Activated T-cell treated with anti-CD3 and anti-CD28 coated beads, Interleukin-2, amount 50 U/mL, for 48 hours (primary cell): ENCODE results near the gene LAMA1.
"Not testable (repeated sequence)": the region's sequence is repeated elsewhere in the genome, so short reads cannot be mapped to it uniquely, and the experiment has no call there.

Experiments used
- DNase-seq, 2 experiments: peaks; one replicate each; pipeline ENCODE4 v3.0.0-alpha.2; 2020

LAMA1 gene

DNA sequence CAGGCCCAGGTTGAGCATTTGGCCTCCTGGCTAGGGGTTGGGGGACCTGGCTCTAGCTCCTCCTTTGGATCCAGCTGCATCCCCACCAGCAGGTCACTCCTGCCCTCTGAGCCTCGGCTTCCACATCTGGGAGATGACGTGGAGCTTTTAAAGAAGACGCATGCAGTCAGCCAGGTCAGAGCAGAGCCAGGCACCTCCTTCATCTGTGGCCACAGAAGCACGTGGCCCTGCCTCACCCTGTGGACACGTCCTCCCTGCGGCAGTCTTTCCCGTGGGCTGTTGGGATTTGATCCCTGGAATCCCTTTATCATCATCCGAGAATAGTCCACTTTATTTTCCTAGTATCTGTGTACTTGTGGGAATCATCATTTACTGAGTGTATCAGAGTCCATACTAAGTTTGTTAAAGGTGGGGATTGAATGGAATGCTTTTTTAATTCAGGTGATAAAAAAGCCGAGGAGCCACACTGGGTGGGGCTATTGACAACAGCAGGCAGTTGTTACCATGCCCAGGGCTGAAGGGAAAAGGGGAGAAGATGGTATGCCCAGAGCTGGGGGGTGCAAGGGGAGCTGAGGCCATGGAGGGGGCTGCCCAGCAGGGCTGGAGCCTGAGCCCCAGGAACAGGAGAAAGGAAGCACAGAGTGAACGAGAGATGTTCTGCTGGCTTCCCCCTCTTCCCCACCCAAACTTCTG, 170.1 kb downstream of the LAMA1 start:
- no peak for DNase-seq

- no peak for DNase-seq
Measured at GRCh38 chr18:6943143-6943542, 174.5 kb downstream of the LAMA1 start.

GRCh38 chr18:6942742-6943141, 174.9 kb downstream of the LAMA1 start:
- DNase-seq: no peak

DNA sequence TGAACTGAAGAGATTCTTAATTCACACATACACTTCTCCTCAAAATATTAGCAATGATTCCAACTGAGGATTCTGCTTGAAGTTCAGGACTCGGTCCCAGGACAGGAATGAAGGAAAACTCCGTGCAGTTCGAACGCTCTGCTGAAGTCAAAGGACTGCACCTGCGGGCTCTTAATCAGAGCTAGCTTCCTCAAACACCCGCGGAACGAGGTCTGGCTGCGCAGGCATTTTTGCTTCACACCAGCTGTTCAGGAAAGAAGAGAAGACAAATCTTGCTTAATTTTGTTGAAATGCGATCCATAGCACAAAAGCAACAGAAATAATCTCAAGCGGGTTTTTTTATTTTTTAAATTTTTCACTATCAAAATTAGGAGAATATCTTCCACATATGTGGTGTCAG, 175.6 kb downstream of the LAMA1 start:
- DNase-seq: no peak

DNA sequence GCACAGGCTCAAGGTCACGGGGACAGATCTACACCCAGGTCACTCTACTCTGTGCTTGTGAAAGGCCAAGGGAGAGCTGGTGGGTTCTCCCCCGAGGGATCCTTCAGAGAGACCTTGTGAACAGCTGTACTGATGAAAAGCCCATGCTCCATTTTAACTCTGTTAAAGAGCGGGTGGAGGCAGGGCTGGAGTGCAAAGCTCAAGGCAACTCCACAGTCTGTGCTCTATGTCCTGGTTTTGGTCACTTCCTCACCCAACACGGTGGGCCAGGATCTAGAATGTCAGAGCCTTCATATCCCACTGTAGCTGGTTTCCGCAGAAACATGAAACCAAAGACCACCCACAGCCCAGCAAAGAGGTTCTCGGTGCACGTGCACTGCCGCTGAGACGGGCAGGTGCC, 177.1 kb downstream of the LAMA1 start:
- DNase-seq: no peak

GRCh38 chr18:6939972-6940371, 177.6 kb downstream of the LAMA1 start:
- no peak for DNase-seq

- not testable (repeated sequence) for DNase-seq
Measured at GRCh38 chr18:6938403-6938802, 179.2 kb downstream of the LAMA1 start.

- no peak for DNase-seq
Measured at GRCh38 chr18:6938003-6938402, 179.6 kb downstream of the LAMA1 start.

GRCh38 chr18:6934859-6935258, 182.7 kb downstream of the LAMA1 start:
- DNase-seq: no peak

DNA sequence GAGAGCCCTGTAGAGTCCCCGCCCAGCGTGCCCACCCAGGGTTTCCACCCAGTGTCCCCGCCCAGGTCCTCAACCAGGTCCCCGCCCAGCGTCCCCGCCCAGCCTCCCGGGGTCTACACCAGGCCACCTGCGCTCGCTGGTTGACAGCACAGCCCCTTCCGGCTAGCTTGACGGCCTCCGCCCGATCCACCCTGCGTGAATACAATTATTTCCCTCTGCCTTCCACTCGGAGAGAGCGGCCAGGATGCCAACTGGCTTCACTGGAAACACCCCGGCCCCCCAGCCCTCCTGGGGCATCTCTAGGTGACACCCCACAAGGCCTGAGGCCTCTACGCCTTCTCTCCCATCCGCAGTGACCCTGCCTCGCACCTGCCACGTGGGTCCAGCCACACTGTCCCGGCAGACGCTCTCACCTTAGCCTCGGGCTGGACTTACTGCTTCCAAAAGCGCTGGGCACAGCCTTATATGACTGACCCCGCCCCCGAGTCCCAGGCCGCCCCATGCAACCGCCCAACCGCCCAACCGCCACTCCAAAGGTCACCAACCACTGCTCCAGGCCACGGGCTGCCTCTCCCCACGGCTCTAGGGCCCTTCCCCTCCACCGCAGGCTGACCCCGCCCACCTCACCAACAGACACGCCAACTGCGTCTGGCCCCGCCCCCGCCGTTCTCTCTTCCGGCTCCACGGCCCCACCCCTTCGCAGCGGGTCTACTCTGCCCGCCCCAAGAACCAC, 188.1 kb downstream of the LAMA1 start:
- DNase-seq: no peak

- DNase-seq: no peak
Measured at GRCh38 chr18:6928359-6928758, 189.2 kb downstream of the LAMA1 start.

GRCh38 chr18:6927153-6927552, 190.4 kb downstream of the LAMA1 start:
- no peak for DNase-seq

DNA sequence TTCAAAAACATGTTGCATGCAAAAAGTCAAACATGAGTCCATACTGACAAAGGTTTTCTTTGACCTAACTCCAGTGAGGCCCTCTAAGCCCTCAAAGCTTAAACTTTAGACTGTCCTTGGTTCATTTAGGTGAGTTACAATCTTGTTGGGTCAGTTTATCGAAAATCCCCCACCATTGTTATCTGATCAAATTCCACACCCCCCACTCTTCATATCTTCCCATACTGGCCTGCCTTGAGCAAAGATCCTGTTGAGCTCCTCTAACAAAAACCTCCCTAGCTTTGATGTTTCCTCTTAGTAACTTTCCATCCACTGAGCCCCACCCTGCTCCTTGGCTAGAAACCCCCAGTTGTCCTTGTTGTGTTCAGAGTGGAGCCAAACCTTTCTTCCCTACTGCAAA, 194.4 kb downstream of the LAMA1 start:
- DNase-seq: no peak

GRCh38 chr18:6921571-6921970, 196.0 kb downstream of the LAMA1 start:
- DNase-seq: no peak

- DNase-seq: peak; percentile 34 to 39
Measured at GRCh38 chr18:6920099-6920955, 197.3 kb downstream of the LAMA1 start.

DNA sequence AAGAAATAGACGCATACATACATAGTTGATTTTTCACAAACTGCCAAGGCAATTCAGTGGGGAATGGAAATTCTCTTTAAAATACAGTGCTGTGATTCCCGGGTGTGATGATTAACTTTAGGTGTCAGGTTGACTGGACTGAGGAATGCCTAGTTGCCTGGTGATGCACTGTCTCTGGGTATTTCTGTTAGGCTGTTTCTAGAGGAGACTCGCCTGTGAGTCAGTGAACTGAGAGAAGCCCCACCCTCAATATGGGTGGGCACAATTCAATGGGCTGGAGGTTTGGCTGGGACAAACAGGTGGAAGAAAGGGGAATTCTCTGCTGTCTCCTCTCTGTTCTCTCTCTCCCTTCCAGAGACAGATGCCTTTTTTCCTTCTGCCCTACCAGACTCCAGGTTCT, 200.5 kb downstream of the LAMA1 start:
- no peak for DNase-seq

DNA sequence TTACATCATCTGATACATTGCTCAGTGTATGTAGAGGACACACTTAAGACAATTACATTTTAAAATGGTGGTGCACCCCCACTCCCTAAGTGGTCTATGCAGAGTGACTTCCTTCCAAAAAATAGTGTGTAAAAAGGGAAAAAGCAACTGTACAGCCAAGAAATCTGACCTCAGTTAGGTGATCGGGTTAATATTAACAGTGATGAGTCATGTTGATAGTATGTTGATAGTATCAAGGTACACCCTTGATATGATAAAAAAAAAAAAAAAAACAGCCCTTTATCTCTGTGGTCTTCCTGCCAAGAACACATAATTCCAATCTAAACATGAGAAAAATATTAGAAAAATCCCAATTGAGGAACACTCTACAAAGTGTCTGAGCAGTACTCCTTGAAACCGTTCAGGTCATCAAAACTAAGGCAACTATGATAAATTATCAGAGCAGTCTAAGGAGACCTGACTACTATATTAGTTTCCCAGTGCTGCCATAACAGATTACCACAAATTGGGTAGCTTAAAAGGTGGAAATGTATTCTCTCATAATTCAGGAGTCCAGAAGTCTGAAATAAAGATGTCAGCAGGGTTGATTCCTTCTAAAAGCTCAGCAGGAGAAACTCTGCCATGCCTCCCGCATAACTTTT, 216.2 kb downstream of the LAMA1 start:
- DNase-seq: no peak

- no peak for DNase-seq
Measured at GRCh38 chr18:6891788-6892187, 225.8 kb downstream of the LAMA1 start.
